ENCODE data around the gene LRRK1.

Gene LRRK1

GRCh38 chr15:101118116-101118515 lies 199.0 kb downstream of the LRRK1 start:
- no peak for DNase-seq

GRCh38 chr15:101118615-101119014 lies 199.5 kb downstream of the LRRK1 start:
- DNase-seq, result no peak

DNA sequence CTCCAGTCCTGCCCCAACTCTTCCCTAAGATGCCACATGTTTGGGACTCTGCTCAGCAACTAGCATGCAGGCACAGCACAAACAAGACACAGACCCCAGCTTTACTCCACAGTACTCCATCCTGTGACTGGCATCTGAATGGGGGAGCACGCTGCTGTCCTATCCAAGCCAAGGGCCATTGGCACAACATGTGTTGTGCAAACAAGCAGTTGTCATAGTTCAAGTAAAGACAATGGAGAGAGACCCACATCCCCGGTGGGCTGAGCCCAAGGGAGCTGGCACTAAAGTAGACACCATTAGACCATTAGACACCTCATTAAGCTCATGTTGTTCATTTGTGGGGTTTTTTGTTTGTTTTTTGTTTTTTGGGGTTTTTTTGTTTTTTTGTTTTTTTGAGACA lies 200.0 kb downstream of the LRRK1 start:
- DNase-seq, result no peak
